DMS114 treated with DMSO at 0.1 percent for 48 hours (cell line): ENCODE results near the gene EXOC3L4.

Experiments
- DNase-seq: peaks from one replicate; lab custom pipeline; 2025; ENCODE audit not compliant: unreplicated experiment; lab: John Stamatoyannopoulos, UW

The EXOC3L4 gene

GRCh38 chr14:103091041-103091882, 3.3 kb upstream of the EXOC3L4 start:
- no peak for DNase-seq

- no peak for DNase-seq
Measured at GRCh38 chr14:103091883-103092222, 2.7 kb upstream of the EXOC3L4 start.

- DNase-seq = no peak
Measured at GRCh38 chr14:103093856-103094405, 594 bp upstream of the EXOC3L4 start.

GRCh38 chr14:103095210-103095778, 769 bp downstream of the EXOC3L4 start:
- DNase-seq = no peak

GRCh38 chr14:103096387-103096786, 1.9 kb downstream of the EXOC3L4 start:
- DNase-seq = no peak

- DNase-seq = no peak
Measured at GRCh38 chr14:103097244-103097993, 2.9 kb downstream of the EXOC3L4 start.

- no peak for DNase-seq
Measured at GRCh38 chr14:103097994-103098957, 3.8 kb downstream of the EXOC3L4 start.

GRCh38 chr14:103099081-103099732, 4.7 kb downstream of the EXOC3L4 start:
- DNase-seq = no peak

GRCh38 chr14:103099733-103100280, 5.3 kb downstream of the EXOC3L4 start:
- DNase-seq = no peak

- DNase-seq = no peak
Measured at GRCh38 chr14:103100281-103101121, 6.0 kb downstream of the EXOC3L4 start.

- no peak for DNase-seq
Measured at GRCh38 chr14:103101257-103101962, 6.9 kb downstream of the EXOC3L4 start.

GRCh38 chr14:103101963-103102688, 7.6 kb downstream of the EXOC3L4 start:
- DNase-seq = no peak

- DNase-seq = no peak
Measured at GRCh38 chr14:103102689-103103260, 8.2 kb downstream of the EXOC3L4 start.

GRCh38 chr14:103103461-103104388, 9.2 kb downstream of the EXOC3L4 start:
- no peak for DNase-seq

- no peak for DNase-seq
Measured at GRCh38 chr14:103104389-103104653, 9.8 kb downstream of the EXOC3L4 start.

GRCh38 chr14:103104654-103105452, 10.3 kb downstream of the EXOC3L4 start:
- DNase-seq = no peak
